Endometrial microvascular endothelial cells (primary cell): ENCODE measurements around the gene PDPK1. TPM values are rescaled to one million over a fixed set of nuclear protein-coding genes. Genes with fewer than 3 reads are reported as not detected.
"Not testable (repeated sequence)": the region's sequence is repeated elsewhere in the genome, so short reads cannot be mapped to it uniquely, and the experiment has no call there.

Source experiments
- in situ Hi-C: cut with HindIII; loops from 2 replicates; pipeline ENCODE4 v1.10.0; 2017; ENCODE audit warnings: low sequenced_read_pairs, low pct_unique_long_range_greater_than_20kb; ENCODE audit errors: inconsistent ontology term
- total RNA-seq: library from RNA; depleted of rRNA; stranded (reverse); fragments of >200 nt; gene quantifications from one replicate; pipeline ENCODE4 v1.2.3, GENCODE V29; 2015; ENCODE audit errors: inconsistent ontology term

PDPK1 gene
- total RNA-seq, 1 donor from 2014 or later, result 15.5 TPM

GRCh38 chr16:2599165-2599564, 61.3 kb downstream of the PDPK1 start:
- in situ Hi-C loops, result not testable (repeated sequence)

DNA sequence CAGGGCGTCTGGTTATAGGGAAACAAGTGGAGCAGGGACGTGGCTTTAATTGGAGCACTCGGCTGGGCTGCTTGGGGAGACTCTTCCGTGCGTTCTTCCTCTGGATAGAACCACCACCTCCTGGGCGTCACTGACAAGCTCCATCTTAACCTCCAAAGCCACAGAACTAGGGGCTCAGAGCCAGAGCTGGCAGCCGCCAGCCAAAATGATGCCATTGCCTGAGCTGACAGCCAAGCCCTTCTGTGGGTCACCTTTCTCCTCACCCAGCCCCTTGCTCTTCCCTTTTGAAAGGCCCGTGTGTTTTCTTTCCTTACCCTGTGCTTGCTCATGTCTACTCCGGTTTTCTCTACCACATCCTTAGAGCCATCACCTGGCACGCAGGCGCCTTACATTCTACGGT, 62.0 kb downstream of the PDPK1 start:
- in situ Hi-C loops, result not testable (repeated sequence)

- in situ Hi-C loops, result not testable (repeated sequence)
These were observed 63.6 kb downstream of the PDPK1 start for GRCh38 chr16:2601301-2602025.

DNA sequence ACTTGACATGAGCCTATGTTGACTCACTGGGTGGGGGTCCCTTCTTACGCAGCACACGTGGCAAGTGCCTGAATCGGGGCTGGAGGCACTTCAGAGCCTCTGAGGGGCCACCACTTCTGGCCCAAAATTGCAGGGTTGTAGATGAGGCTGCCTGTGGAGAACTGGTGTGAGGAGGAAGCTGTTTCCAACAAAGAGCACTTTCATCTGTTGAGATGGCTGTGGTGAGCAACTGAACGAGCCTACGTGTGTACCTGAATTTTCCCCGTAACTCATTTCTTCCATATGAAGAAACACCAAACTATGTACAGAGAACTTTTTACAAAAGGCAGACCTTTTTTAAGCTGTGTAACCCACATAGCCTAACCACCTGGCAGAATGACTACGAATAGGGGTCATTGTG, 64.4 kb downstream of the PDPK1 start:
- in situ Hi-C loops, result not testable (repeated sequence)

GRCh38 chr16:2603165-2604015, 65.6 kb downstream of the PDPK1 start:
- in situ Hi-C loops, result no loop called here

- in situ Hi-C loops, result not testable (repeated sequence)
These were observed 66.2 kb downstream of the PDPK1 start for GRCh38 chr16:2604016-2604369.

DNA sequence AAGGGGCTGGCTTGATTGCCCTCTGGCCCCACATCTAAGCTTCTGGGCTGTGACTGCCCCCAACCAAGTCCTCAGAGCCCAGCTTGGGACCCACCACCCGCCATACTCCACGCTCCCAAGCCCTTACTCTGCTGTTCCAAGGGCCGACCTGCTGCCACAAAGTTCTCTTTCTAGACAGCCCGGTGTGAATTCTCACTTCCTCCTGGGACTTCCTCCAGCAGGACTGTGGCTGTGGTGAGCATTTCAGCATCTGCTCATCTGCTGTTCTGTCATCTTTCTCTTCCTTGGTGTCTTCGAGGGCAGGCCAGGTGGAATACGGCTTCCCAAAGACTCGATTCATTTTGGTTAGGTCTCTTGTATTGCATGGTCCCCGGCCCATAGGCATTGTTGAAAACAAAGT, 69.0 kb downstream of the PDPK1 start:
- in situ Hi-C loops, result not testable (repeated sequence)

- in situ Hi-C loops, result not testable (repeated sequence)
These were observed 71.5 kb downstream of the PDPK1 start for GRCh38 chr16:2609345-2609744.

GRCh38 chr16:2609827-2610470, 72.1 kb downstream of the PDPK1 start:
- in situ Hi-C loops, result no loop called here

GRCh38 chr16:2610781-2611498, 73.1 kb downstream of the PDPK1 start:
- in situ Hi-C loops, result no loop called here

- in situ Hi-C loops, result no loop called here
These were observed 73.7 kb downstream of the PDPK1 start for GRCh38 chr16:2611499-2611862.

- in situ Hi-C loops, result not testable (repeated sequence)
These were observed 74.1 kb downstream of the PDPK1 start for GRCh38 chr16:2611877-2612276.

DNA sequence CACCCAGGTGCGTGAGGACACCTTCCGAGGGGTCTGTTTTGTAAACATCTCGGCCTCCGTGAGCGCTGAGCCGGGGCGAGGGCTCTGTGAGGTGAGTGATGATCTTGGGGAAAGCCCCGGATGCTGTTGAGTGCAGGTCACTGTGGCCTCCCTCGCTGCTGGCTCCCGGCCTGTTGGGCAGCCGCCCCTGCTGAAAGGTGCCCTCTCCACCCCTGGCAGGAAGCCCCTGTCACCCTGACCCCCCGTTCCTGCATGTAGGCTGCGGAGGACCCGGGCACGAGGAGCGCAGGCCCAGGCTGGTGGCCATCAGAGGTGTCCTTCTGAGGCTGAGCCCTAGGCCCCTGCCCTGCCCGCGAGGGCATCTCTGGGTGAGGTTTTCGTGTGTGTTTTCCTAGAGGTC, 75.4 kb downstream of the PDPK1 start:
- in situ Hi-C loops, result not testable (repeated sequence)

- in situ Hi-C loops, result no loop called here
These were observed 77.0 kb downstream of the PDPK1 start for GRCh38 chr16:2614761-2615191.

GRCh38 chr16:2618964-2619363, 81.1 kb downstream of the PDPK1 start:
- in situ Hi-C loops, result not testable (repeated sequence)

DNA sequence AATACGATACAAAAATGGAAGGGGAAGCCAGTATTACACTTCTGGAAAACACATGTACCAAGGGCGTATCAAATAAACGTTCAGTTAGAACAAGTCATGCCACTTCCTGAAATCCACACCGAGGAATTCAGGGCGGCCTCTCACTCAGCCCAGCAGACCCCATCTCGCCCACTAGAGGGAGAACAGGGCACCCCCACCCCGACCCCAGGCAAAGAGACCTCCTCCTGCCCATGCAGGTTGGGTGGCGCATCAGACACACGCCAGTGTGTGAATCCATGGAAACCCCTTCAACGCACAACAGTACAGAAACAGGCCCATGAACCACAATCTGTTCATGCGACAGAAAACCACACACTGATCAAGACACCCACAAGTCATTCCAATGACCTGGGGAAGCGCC, 81.8 kb downstream of the PDPK1 start:
- in situ Hi-C loops, result not testable (repeated sequence)

GRCh38 chr16:2620870-2621269, 83.0 kb downstream of the PDPK1 start:
- in situ Hi-C loops, result not testable (repeated sequence)

DNA sequence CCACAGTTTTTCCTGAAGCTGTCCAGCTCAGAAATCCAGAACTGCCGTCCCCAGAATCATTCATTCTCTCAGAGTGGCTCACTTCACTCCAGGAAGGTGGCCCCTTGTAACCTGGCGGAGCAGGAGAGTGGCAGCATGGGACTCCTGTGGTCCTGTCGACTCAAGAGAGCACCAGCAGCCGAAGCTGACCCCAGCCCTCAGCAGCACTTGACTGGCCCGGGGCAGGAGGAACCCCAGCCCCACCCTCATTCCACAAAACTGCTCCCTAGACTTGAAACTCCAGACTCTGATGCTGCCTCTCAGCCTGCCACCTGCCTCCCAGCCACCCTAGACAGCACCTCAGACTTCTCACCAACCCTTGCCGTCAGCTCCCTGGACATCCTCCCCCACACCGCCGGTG, 83.6 kb downstream of the PDPK1 start:
- in situ Hi-C loops, result not testable (repeated sequence)

- in situ Hi-C loops, result not testable (repeated sequence)
These were observed 89.3 kb downstream of the PDPK1 start for GRCh38 chr16:2627075-2627474.
